ENCODE results near the gene FZD10. TPM values are rescaled to one million over a fixed set of nuclear protein-coding genes. Genes with fewer than 3 reads are reported as not detected.

FZD10 gene
- total and polyA plus RNA-seq, 8 donors, result 0.12 to 3.2 (median 0.72) TPM; not detected in 3

- no peak overlapping the region for H3K4me3 ChIP-seq
- no peaks in the 10 kb centered on the region for H3K4me1 ChIP-seq
- no peak overlapping the region for H3K27ac ChIP-seq
- no peak for TF ChIP-seq POLR2AphosphoS5 (IDR thresholded peaks at IDR 0.05)
- no peak for TF ChIP-seq CTCF (IDR thresholded peaks at IDR 0.05)
- TF ChIP-seq POLR2A (IDR thresholded peaks at IDR 0.05), result no peak
- TF ChIP-seq EP300 (IDR thresholded peaks at IDR 0.05), result no peak
- H3K36me3 ChIP-seq, result no peaks in the 10 kb centered on the region
- DNase-seq, result no peak
- H3K27me3 ChIP-seq, result peaks cover 0 to 58% (median 5%) of the 10 kb centered on the region in 3 donors
- 64 to 75% (median 68%) methylated on average over 7 of the region's 7 CpGs for WGBS, 5 donors
- H3K9me3 ChIP-seq, result peaks cover 0 to 59% (median 36%) of the 10 kb centered on the region in 4 donors
- intact Hi-C loops (cut with DNase I; ENCODE audit: low total_unique reads), result no loop called here
Observed at GRCh38 chr12:130179191-130179590, 16.9 kb downstream of the FZD10 start.

- Histone ChIP-seq H3K27me3 (peaks cover 0 to 62% (median 5%) of the 10 kb centered on the region in 3 donors), H3K9me3 (peaks cover 0 to 59% (median 38%) of the 10 kb centered on the region in 4 donors), H3K36me3 (no peaks in the 10 kb centered on the region), H3K4me3 (no peak overlapping the region), H3K27ac (no peak overlapping the region), H3K4me1 (no peaks in the 10 kb centered on the region)
- WGBS, 5 donors, result 82 to 90% (median 86%) methylated on average over 11 of the region's 11 CpGs
- intact Hi-C loops (cut with DNase I; ENCODE audit: low total_unique reads), result no loop called here
- TF ChIP-seq EP300 (IDR thresholded peaks at IDR 0.05) (no peak), POLR2AphosphoS5 (IDR thresholded peaks at IDR 0.05) (no peak), CTCF (IDR thresholded peaks at IDR 0.05) (no peak), POLR2A (IDR thresholded peaks at IDR 0.05) (no peak)
- no peak for DNase-seq
Observed at GRCh38 chr12:130179621-130180020, 17.4 kb downstream of the FZD10 start.

DNA sequence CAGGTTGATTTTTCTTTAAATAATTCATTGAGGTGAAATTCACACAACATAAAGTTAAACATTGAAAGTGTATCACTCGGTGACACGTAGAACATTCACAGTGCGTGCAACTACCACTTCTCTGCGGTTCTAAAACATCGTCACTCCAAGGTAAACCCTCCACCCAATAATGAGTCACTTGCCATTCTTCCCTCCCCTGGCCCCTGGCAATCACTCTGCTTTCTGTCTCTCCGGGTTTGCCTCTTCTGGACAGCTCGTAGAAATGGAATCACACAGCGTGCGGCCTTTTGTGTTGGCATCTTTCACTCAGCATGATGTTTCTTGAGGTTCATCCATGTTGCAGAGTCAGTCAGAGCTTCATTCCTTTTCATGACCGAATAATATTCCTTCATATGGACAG, 18.9 kb downstream of the FZD10 start:
- Histone ChIP-seq H3K27me3 (peaks cover 0 to 50% (median 5%) of the 10 kb centered on the region in 3 donors), H3K4me3 (no peak overlapping the region), H3K9me3 (peaks cover 0 to 52% (median 35%) of the 10 kb centered on the region in 4 donors), H3K4me1 (no peaks in the 10 kb centered on the region), H3K27ac (no peak overlapping the region), H3K36me3 (no peaks in the 10 kb centered on the region)
- TF ChIP-seq EP300 (IDR thresholded peaks at IDR 0.05), result no peak
- TF ChIP-seq POLR2AphosphoS5 (IDR thresholded peaks at IDR 0.05), result no peak
- no peak for TF ChIP-seq CTCF (IDR thresholded peaks at IDR 0.05)
- no peak for TF ChIP-seq POLR2A (IDR thresholded peaks at IDR 0.05)
- DNase-seq, result no peak
- WGBS, 5 donors, result 78 to 93% (median 81%) methylated on average over 10 of the region's 10 CpGs
- intact Hi-C loops (cut with DNase I; ENCODE audit: low total_unique reads), result no loop called here

- TF ChIP-seq EP300 (IDR thresholded peaks at IDR 0.05) (no peak), POLR2AphosphoS5 (IDR thresholded peaks at IDR 0.05) (no peak), CTCF (IDR thresholded peaks at IDR 0.05) (no peak), POLR2A (IDR thresholded peaks at IDR 0.05) (no peak)
- H3K36me3 ChIP-seq, result no peaks in the 10 kb centered on the region
- DNase-seq, result peak in 1 of 2 donors; percentile 16
- H3K27me3 ChIP-seq, result peaks cover 0 to 26% (median 0%) of the 10 kb centered on the region in 3 donors
- H3K27ac ChIP-seq, result no peak overlapping the region
- H3K4me1 ChIP-seq, result no peaks in the 10 kb centered on the region
- H3K9me3 ChIP-seq, result peaks cover 0 to 34% (median 18%) of the 10 kb centered on the region in 4 donors
- 76 to 87% (median 81%) methylated on average over 20 to 23 of the region's 23 CpGs for WGBS, 5 donors
- no peak overlapping the region for H3K4me3 ChIP-seq
- intact Hi-C loops (cut with DNase I; ENCODE audit: low total_unique reads), result no loop called here
Observed at GRCh38 chr12:130183585-130184370, 21.5 kb downstream of the FZD10 start.
